Astrocyte (in vitro differentiated cells and primary cell): ENCODE measurements around the gene SLC29A4.

Experiments used
- CTCF ChIP-seq: IDR thresholded peaks from 2 replicates; pipeline ENCODE4 v1.5.1; 2011; ENCODE audit warnings: low read depth, mild to moderate bottlenecking, inconsistent platforms, low read length, moderate library complexity; ENCODE audit not compliant: insufficient read depth
- EZH2 ChIP-seq: IDR thresholded peaks from 2 replicates; pipeline ENCODE4 v1.6.1; 2012; ENCODE audit warnings: mild to moderate bottlenecking, low read length, inconsistent platforms; ENCODE audit not compliant: insufficient read depth

GRCh38 chr7:5352440-5353010 lies 69.8 kb downstream of the SLC29A4 start:
- no peak for TF ChIP-seq CTCF
- no peak for TF ChIP-seq EZH2
